SK-N-MC (cell line): ENCODE results near the gene TRAF3.

Experiments
- DNase-seq: peaks from one replicate; pipeline ENCODE4 v3.0.0-alpha.2; 2011; ENCODE audit warnings: low read depth, low spot score
- H3K27ac ChIP-seq: fragments of 200-600 bp; sonication (generic); 2 replicates; pipeline ENCODE4 v1.5.1; 2016; ENCODE audit warnings: mixed run types
- H3K36me3 ChIP-seq: fragments of 200-600 bp; sonication (generic); 2 replicates; pipeline ENCODE4 v1.6.1; 2017; ENCODE audit warnings: antibody characterized with exemption, low read length, mixed read lengths; ENCODE audit not compliant: insufficient read depth
- H3K4me3 ChIP-seq: fragments of 200-600 bp; sonication (generic); 2 replicates; pipeline ENCODE4 v1.5.1; 2016
- H3K9ac ChIP-seq: fragments of 200-600 bp; sonication (generic); 2 replicates; pipeline ENCODE4 v1.8.0; 2017; ENCODE audit warnings: mixed run types, mixed read lengths; ENCODE audit not compliant: insufficient read length
- H3K9me3 ChIP-seq: fragments of 200-600 bp; sonication (generic); 2 replicates; pipeline ENCODE4 v1.6.1; 2017; ENCODE audit warnings: low read depth, mild to moderate bottlenecking, antibody characterized with exemption, low read length, moderate library complexity, mixed read lengths
- EZH2 ChIP-seq: fragments of 200-600 bp; sonication (generic); IDR thresholded peaks from one replicate; pipeline ENCODE4 v1.6.1; 2017; ENCODE audit warnings: antibody characterized with exemption
- FOXP2 ChIP-seq: optimal IDR thresholded peaks from 2 replicates; pipeline ENCODE3; 2011; ENCODE audit warnings: mild to moderate bottlenecking, moderate library complexity; ENCODE audit not compliant: insufficient read depth; ENCODE audit errors: extremely low read length, control extremely low read depth
- POLR2AphosphoS5 ChIP-seq: IDR thresholded peaks from 2 replicates; pipeline ENCODE4 v1.6.1; 2012; ENCODE audit warnings: mild to moderate bottlenecking, low read depth, low read length, borderline replicate concordance

The TRAF3 gene

DNA sequence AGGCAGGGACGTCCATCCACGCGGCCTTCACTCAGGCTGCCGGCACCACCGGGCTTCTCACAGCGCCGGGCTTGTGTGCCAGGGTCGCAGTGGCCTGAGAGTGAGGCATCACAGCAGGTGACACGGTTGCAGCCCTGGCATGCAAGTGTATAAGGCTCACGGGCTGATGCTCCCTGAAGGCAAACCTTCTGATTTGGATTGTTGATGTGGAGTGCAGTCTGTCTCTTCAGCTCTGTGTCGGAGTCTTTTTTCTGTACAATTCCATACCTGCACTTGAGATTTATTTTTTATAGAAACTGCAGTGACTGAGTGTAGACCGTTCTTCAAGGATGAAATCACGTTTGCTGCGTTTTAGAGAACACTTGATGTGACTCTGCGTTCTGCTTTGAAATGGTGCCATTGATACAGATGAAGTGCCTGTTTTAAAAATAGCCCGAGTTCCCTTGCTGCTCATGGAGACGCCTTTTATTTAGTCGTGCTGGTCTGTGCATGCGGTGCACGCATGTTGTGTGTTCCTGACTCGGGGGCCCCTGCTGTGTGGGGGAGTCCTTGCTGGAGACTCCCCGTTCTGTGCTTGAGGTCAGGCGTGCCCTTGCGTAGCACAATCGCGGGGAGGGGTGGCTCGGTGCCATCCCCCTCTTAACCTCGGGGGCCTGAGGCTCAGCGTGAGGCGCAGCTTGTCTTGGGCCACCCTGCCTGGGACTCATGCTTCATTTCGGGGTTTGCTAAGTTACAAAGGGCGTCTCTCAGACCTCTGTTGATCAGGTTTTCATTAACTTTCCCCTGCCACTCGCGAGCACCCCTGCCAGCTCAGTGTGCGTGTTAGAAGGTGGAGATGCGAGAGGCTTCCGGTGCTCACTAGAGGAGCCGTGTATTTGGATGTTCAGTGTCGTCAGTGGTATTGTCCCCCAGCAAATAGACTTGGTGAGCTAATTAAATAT is 123.7 kb downstream of the TRAF3 start:
- TF ChIP-seq EZH2 (no peak), POLR2AphosphoS5 (no peak), FOXP2 (no peak)
- Histone ChIP-seq H3K9me3 (no peaks in the 10 kb centered on the region), H3K4me3 (no peak overlapping the region), H3K9ac (no peak overlapping the region), H3K27ac (no peak overlapping the region), H3K36me3 (peaks cover 29% of the 10 kb centered on the region; the same call in 1 of the 2 replicates)
- DNase-seq, result no peak

DNA sequence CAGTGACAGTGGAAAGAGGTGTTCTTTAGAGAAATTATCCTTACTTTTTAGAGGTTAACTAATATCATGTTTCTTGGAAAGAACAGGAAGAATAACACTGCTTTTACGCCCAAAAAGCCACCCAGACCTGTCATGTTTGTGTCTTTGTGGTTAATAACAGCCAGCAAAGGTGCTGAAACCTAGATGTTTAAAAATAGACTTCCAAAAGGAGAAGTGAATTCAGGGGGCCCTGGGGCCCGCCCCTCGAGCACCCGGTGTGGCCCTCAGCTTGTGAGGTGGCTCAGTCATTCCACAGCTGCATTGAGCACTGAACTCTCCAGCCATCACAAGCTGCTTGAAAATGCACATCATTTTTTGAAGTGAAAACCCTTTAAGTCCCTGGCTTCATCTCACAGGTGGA is 124.4 kb downstream of the TRAF3 start:
- no peak overlapping the region for H3K4me3 ChIP-seq
- TF ChIP-seq POLR2AphosphoS5 (no peak), FOXP2 (no peak), EZH2 (no peak)
- H3K9me3 ChIP-seq, result no peaks in the 10 kb centered on the region
- DNase-seq, result no peak
- peaks cover 35% of the 10 kb centered on the region for H3K36me3 ChIP-seq
- no peak overlapping the region for H3K9ac ChIP-seq
- no peak overlapping the region for H3K27ac ChIP-seq

DNA sequence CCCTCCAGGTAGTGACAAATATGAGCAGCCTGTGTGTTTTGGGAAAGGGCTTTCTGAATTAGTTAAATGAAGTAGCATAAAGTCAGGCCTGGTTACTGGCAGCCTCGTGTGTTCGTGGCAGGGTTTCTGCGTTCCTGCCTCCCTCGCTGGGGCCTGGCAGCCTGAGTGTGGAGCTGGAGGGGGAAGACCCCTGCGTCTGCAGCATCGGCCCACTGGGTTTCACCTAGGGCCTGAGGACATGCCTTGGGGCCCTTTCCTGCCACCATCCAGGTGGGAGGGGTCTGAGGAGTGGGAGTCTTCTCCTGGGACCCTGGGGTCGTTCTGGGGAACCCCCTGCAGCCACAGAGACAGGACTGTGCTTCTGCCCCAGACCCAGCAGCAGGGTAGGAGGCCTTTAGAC is 124.8 kb downstream of the TRAF3 start:
- H3K27ac ChIP-seq, result no peak overlapping the region
- peaks cover 39% of the 10 kb centered on the region for H3K36me3 ChIP-seq
- no peak for TF ChIP-seq FOXP2
- TF ChIP-seq EZH2, result no peak
- TF ChIP-seq POLR2AphosphoS5, result no peak
- no peak overlapping the region for H3K9ac ChIP-seq
- DNase-seq, result no peak
- H3K9me3 ChIP-seq, result no peaks in the 10 kb centered on the region
- H3K4me3 ChIP-seq, result no peak overlapping the region

DNA sequence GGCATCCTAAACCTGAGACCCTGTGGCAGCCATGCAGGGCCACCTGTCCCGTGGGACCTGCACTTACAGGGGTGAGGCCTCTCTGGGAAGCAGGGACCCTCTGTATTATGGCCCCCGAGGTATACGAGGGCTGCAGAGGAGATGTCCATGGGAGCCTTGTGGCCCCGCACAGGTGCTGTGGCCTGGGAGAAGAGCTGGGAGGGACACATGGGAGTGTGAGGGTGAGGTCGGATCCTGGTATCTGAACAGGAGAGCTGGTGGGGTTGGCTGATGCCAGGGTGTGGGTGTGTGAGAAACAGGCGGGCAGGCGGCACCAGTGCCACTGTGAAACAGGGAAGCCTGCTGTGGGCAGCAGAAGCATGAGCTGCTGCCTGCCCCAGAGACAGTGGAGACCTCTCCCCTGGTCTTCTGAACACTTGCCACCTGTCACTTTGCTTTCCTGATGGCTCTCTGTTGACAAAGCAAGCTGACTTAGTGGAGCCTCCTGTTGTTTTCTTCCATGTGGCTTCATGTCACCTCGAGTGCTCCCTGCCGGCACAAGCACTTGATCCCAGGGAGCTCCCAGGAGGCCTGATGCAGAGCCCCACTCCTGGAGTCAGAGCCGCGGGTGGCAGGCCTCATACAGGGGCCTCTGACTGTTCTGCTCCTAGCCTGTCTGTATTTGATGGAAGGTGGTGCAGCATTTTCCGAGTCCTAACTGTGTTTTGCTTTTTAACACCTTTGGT is 125.4 kb downstream of the TRAF3 start:
- no peaks in the 10 kb centered on the region for H3K9me3 ChIP-seq
- no peak overlapping the region for H3K4me3 ChIP-seq
- TF ChIP-seq EZH2 (no peak), POLR2AphosphoS5 (no peak), FOXP2 (no peak)
- no peak for DNase-seq
- H3K27ac ChIP-seq, result no peak overlapping the region
- no peak overlapping the region for H3K9ac ChIP-seq
- peaks cover 44% of the 10 kb centered on the region for H3K36me3 ChIP-seq

DNA sequence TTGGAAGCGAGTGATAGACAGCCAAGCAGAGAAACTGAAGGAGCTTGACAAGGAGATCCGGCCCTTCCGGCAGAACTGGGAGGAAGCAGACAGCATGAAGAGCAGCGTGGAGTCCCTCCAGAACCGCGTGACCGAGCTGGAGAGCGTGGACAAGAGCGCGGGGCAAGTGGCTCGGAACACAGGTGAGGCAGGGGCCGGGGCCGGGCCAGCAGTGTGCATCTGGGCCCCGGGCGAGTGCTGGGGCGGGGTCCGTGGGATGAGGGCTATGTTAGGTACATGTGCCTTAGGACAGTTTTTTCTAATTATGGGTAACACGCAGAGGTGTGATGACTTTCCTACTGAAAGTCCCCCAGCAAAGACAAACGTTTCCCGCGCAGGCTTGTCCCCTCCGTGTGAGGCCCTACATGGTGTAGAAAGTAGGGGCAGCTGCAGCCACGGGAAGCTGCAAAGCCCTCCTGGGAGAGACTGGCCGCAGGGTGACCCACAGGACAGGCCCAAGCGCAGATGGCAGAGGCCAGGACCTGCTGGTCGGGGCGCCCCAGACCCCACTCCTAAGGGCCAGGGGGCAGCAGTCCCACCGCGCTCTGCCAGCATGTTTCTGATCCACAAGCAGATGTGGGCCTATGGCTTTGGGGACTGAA is 126.1 kb downstream of the TRAF3 start:
- DNase-seq, result no peak
- Histone ChIP-seq H3K9me3 (no peaks in the 10 kb centered on the region), H3K27ac (no peak overlapping the region), H3K4me3 (no peak overlapping the region), H3K9ac (no peak overlapping the region), H3K36me3 (peaks cover 44% of the 10 kb centered on the region)
- TF ChIP-seq POLR2AphosphoS5 (no peak), EZH2 (no peak), FOXP2 (no peak)

DNA sequence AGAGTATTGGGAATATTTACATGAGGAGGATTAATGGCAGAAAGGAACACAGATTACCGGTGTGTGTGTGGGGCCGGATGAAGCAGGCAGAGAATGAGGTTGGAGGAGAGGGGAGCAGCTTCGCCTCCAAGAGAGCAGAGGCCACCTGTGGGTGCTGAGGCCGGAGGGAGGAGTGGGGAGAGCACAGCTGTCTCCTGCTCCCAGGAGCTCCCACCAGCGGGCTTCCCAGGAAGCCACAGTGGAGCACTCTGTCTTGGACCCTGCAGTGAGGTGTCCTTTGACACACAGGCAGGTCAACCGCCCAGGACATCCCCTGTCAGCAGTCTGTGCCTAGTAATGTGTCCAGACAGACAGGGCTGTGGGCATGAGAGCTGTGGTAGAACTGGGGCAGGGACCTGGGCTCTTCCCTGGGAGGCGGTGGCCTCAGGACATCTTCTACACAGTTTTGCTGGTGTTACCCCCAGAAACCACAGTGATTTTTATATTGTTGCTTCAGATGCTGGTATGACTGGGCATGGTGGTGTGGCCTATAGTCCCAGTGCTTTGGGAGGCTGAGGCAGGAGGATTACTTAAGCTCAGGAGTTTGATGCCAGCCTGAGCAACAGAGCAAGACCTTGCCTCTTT is 126.8 kb downstream of the TRAF3 start:
- TF ChIP-seq POLR2AphosphoS5 (no peak), FOXP2 (no peak), EZH2 (no peak)
- peaks cover 44% of the 10 kb centered on the region for H3K36me3 ChIP-seq

DNA sequence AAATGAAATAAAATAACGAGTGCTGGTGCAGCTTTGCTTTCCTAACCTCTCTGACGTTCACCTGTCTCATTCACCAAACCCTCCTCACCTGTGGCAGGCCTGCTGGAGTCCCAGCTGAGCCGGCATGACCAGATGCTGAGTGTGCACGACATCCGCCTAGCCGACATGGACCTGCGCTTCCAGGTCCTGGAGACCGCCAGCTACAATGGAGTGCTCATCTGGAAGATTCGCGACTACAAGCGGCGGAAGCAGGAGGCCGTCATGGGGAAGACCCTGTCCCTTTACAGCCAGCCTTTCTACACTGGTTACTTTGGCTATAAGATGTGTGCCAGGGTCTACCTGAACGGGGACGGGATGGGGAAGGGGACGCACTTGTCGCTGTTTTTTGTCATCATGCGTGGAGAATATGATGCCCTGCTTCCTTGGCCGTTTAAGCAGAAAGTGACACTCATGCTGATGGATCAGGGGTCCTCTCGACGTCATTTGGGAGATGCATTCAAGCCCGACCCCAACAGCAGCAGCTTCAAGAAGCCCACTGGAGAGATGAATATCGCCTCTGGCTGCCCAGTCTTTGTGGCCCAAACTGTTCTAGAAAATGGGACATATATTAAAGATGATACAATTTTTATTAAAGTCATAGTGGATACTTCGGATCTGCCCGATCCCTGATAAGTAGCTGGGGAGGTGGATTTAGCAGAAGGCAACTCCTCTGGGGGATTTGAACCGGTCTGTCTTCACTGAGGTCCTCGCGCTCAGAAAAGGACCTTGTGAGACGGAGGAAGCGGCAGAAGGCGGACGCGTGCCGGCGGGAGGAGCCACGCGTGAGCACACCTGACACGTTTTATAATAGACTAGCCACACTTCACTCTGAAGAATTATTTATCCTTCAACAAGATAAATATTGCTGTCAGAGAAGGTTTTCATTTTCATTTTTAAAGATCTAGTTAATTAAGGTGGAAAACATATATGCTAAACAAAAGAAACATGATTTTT is 128.2 kb downstream of the TRAF3 start:
- H3K4me3 ChIP-seq, result no peak overlapping the region
- peaks cover 40% of the 10 kb centered on the region for H3K36me3 ChIP-seq
- no peak for TF ChIP-seq FOXP2
- no peak for TF ChIP-seq POLR2AphosphoS5
- TF ChIP-seq EZH2, result no peak
- H3K27ac ChIP-seq, result peak overlapping the region; percentile 7; the same call in 1 of the 2 replicates
- no peaks in the 10 kb centered on the region for H3K9me3 ChIP-seq
- DNase-seq, result no peak
- no peak overlapping the region for H3K9ac ChIP-seq

More for the DNA sequence above, 126.8 kb downstream of the TRAF3 start:
- Histone ChIP-seq H3K4me3 (no peak overlapping the region), H3K9me3 (no peaks in the 10 kb centered on the region), H3K9ac (no peak overlapping the region), H3K27ac (no peak overlapping the region)
- no peak for DNase-seq
